ENCODE data around the gene ZNF398. TPM values are rescaled to one million over a fixed set of nuclear protein-coding genes. Genes with fewer than 3 reads are reported as not detected.

ZNF398 gene
- 10 to 100 TPM; 16.8 to 24.4 (median 20.8) TPM for total RNA-seq

GRCh38 chr7:149147072-149147751, at the start of gene ZNF398:
ZNF398 (plus strand) TSS chr7:149147453; CDS start chr7:149147743, 290 bp downstream.
- Histone ChIP-seq H3K36me3 (no peaks in the 10 kb centered on the region), H3K27me3 (no peaks in the 10 kb centered on the region), H3K4me3 (peak within 1 kb of the TSS; percentile 93 to 94), H3K9me3 (no peaks in the 10 kb centered on the region), H3K4me1 (peaks cover 0 to 39% (median 3%) of the 10 kb centered on the region in 3 donors), H3K27ac (peak within 1 kb of the TSS; percentile 87 to 95 (median 93))
- 6% methylated on average over 3 of the region's 79 CpGs; no CpG with 5 or more reads in 1 of the 2 donors for WGBS, 2 donors (ENCODE audit: low coverage in 1 of 2)
- ATAC-seq = peak; percentile 95
- peak; percentile 18 for TF ChIP-seq POLR2AphosphoS5 (IDR thresholded peaks at IDR 0.05)
- TF ChIP-seq EP300 (IDR thresholded peaks at IDR 0.05) = no peak
- TF ChIP-seq POLR2A (IDR thresholded peaks at IDR 0.05) = peak; percentile 65 to 74
- peak in 3 of 4 experiments; percentile 70 to 84 (median 72) for TF ChIP-seq CTCF (IDR thresholded peaks at IDR 0.05)

DNA sequence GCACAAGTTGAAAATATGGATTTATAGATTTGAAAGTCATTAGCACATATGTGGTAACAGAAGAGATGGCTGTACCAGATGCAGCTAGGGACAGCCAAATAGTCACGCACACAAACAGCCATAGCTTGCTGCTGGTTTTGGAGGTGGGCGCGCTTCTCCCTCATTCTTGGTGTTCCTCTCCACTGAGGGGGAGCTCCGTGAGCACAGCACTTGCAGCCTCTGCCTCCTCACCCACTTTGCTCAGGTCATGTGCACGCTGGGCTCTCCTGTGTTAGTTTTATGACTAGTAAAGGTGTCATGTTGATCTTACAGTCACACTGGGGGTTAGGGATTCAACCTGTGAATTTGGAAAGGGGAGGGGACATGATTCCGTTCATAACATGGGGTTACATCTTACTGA, 48.2 kb upstream of the ZNF398 start:
- Histone ChIP-seq H3K9me3 (no peaks in the 10 kb centered on the region), H3K27me3 (no peaks in the 10 kb centered on the region), H3K4me1 (no peaks in the 10 kb centered on the region), H3K4me3 (no peak overlapping the region), H3K27ac (no peak overlapping the region), H3K36me3 (peaks cover 0 to 14% of the 10 kb centered on the region in 2 donors)
- 88 to 93% methylated on average over 3 of the region's 6 CpGs for WGBS, 2 donors (ENCODE audit: low coverage in 1 of 2)
- ATAC-seq = no peak
- no peak for TF ChIP-seq POLR2A (IDR thresholded peaks at IDR 0.05)
- TF ChIP-seq CTCF (IDR thresholded peaks at IDR 0.05) = no peak
- TF ChIP-seq EP300 (IDR thresholded peaks at IDR 0.05) = no peak
- TF ChIP-seq POLR2AphosphoS5 (IDR thresholded peaks at IDR 0.05) = no peak

- no peak overlapping the region for H3K27ac ChIP-seq
- WGBS, 2 donors (ENCODE audit: low coverage in 1 of 2) = 91 to 100% methylated on average over 2 of the region's 2 CpGs
- ATAC-seq = no peak
- H3K27me3 ChIP-seq = no peaks in the 10 kb centered on the region
- no peaks in the 10 kb centered on the region for H3K9me3 ChIP-seq
- no peak overlapping the region for H3K4me3 ChIP-seq
- H3K36me3 ChIP-seq = peaks cover 0 to 29% of the 10 kb centered on the region in 2 donors
- no peaks in the 10 kb centered on the region for H3K4me1 ChIP-seq
- TF ChIP-seq POLR2A (IDR thresholded peaks at IDR 0.05) (no peak), CTCF (IDR thresholded peaks at IDR 0.05) (no peak), EP300 (IDR thresholded peaks at IDR 0.05) (no peak), POLR2AphosphoS5 (IDR thresholded peaks at IDR 0.05) (no peak)
These were observed 46.4 kb upstream of the ZNF398 start for GRCh38 chr7:149100821-149101220.

DNA sequence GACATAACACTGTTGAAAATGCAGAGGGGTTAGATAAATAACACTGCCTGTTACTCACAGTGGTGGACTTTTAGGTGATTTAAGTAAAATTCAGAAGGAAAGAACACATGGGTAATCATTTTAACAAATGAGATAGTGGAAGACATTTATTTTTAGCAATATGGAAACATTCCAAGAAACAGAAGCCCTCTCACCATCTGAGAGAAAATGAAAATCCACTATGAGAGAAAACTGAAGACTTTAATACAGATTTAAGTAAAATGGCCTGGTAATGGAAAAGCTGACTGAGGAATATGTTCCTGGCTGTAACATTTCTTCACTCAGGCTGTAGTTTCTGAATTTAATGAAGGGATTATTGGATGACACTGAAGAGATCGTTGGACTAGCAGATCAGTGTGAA, 44.6 kb upstream of the ZNF398 start:
- TF ChIP-seq CTCF (IDR thresholded peaks at IDR 0.05) (no peak), POLR2AphosphoS5 (IDR thresholded peaks at IDR 0.05) (no peak), EP300 (IDR thresholded peaks at IDR 0.05) (no peak), POLR2A (IDR thresholded peaks at IDR 0.05) (no peak)
- H3K36me3 ChIP-seq = peaks cover 0 to 35% of the 10 kb centered on the region in 2 donors
- H3K4me3 ChIP-seq = no peak overlapping the region
- no peaks in the 10 kb centered on the region for H3K4me1 ChIP-seq
- no peaks in the 10 kb centered on the region for H3K9me3 ChIP-seq
- H3K27ac ChIP-seq = no peak overlapping the region
- WGBS, 2 donors (ENCODE audit: low coverage in 1 of 2) = 57 to 63% methylated on average over 1 of the region's 1 CpG
- H3K27me3 ChIP-seq = no peaks in the 10 kb centered on the region
- no peak for ATAC-seq

DNA sequence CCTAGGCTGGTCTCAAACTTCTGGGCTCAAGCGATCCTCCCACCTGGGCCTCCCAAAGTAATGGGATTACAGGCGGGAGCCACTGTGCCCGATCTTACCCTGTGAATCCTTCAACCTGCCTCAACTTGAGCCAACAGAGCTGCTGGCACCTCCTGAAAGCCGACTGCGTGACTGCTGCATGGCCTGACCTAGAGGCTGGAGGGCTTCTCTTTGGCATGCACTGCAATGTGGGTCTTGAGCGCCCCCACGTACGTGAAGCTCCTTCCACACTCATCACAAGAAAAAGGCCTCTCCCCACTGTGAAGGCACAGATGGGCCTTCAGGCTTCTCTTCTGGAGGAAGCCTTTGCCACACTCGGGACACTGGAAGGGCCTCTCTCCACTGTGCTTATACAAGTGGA, 43.8 kb upstream of the ZNF398 start:
- Histone ChIP-seq H3K27me3 (no peaks in the 10 kb centered on the region), H3K27ac (no peak overlapping the region), H3K4me1 (no peaks in the 10 kb centered on the region), H3K4me3 (no peak overlapping the region), H3K36me3 (peaks cover 0 to 35% of the 10 kb centered on the region in 2 donors), H3K9me3 (no peaks in the 10 kb centered on the region)
- no peak for TF ChIP-seq EP300 (IDR thresholded peaks at IDR 0.05)
- TF ChIP-seq CTCF (IDR thresholded peaks at IDR 0.05) = no peak
- no peak for TF ChIP-seq POLR2AphosphoS5 (IDR thresholded peaks at IDR 0.05)
- no peak for TF ChIP-seq POLR2A (IDR thresholded peaks at IDR 0.05)
- 95% methylated on average over 3 of the region's 9 CpGs; no CpG with 5 or more reads in 1 of the 2 donors for WGBS, 2 donors (ENCODE audit: low coverage in 1 of 2)
- no peak for ATAC-seq

Measured in gastroesophageal sphincter (tissue), 4 donors.